ENCODE data around the gene CYB5B.

DNA sequence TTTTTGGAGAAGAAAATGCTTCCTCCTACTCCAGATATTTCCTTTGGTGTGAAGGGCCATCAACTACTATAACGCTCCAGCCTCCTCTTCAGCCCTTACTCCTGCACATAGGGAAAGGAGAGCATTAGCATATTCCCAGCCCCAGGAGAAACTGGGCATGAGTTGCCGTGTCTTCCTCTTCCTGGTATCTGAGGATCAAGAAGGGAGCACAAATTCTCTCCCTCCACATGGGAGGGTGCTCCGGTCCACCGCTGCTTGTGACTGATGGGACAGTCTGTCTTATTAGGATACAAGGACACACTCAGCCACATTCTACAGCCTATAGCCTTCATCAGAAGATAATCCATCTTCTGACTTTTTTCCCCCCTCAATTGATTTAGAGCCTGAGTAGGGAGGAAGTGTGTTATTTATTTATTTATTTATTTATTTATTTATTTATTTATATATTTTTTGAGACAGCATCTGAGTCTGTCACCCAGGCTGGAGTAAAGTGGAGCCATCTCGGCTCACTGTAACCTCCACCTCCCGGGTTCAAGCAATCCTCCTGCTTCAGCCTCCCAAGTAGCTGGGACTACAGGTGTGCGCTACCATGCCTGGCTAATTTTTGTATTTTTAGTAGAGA is 16.6 kb upstream of the CYB5B start:
- TF ChIP-seq, protein P1, sequence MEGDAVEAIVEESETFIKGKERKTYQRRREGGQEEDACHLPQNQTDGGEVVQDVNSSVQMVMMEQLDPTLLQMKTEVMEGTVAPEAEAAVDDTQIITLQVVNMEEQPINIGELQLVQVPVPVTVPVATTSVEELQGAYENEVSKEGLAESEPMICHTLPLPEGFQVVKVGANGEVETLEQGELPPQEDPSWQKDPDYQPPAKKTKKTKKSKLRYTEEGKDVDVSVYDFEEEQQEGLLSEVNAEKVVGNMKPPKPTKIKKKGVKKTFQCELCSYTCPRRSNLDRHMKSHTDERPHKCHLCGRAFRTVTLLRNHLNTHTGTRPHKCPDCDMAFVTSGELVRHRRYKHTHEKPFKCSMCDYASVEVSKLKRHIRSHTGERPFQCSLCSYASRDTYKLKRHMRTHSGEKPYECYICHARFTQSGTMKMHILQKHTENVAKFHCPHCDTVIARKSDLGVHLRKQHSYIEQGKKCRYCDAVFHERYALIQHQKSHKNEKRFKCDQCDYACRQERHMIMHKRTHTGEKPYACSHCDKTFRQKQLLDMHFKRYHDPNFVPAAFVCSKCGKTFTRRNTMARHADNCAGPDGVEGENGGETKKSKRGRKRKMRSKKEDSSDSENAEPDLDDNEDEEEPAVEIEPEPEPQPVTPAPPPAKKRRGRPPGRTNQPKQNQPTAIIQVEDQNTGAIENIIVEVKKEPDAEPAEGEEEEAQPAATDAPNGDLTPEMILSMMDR (conservative IDR thresholded peaks at IDR 0.05; ENCODE audit: low read depth, low read length), result no peak
- TF ChIP-seq EZH2 (IDR thresholded peaks at IDR 0.05; ENCODE audit: borderline replicate concordance, low read depth, low read length, poor library complexity, severe bottlenecking), result no peak
